Measurements from ENCODE around the gene MPV17L. TPM values are rescaled to one million over a fixed set of nuclear protein-coding genes. Genes with fewer than 3 reads are reported as not detected.
"Not testable (repeated sequence)": the region's sequence is repeated elsewhere in the genome, so short reads cannot be mapped to it uniquely, and the experiment has no call there.

Gene MPV17L
- total RNA-seq, 1 experiment from 2014 or later, result 6.3 TPM

GRCh38 chr16:15439521-15439920 lies 44.0 kb downstream of the MPV17L start:
- BruUV-seq (replicated peaks), result no TSS peak
- no peak for TF ChIP-seq CTCF (conservative IDR thresholded peaks at IDR 0.05; ENCODE audit: low read depth, low read length)
- TF ChIP-seq EZH2 (IDR thresholded peaks at IDR 0.05; ENCODE audit: borderline replicate concordance, low read depth, low read length, poor library complexity, severe bottlenecking), result no peak
- Histone ChIP-seq H3K27me3 (replicated peaks; ENCODE audit: insufficient read depth, low read depth, low read length, poor library complexity) (peaks cover 11% of the 10 kb centered on the region), H3K4me3 (ENCODE audit: low read depth, low read length, poor library complexity, severe bottlenecking) (no peak overlapping the region), H3K4me1 (ENCODE audit: insufficient read depth, low read length, poor library complexity, severe bottlenecking) (peaks cover 6% of the 10 kb centered on the region), H3K36me3 (ENCODE audit: insufficient read depth, low read length, poor library complexity, severe bottlenecking) (no peaks in the 10 kb centered on the region), H3K27ac (ENCODE audit: low read depth, low read length, poor library complexity, severe bottlenecking) (no peak overlapping the region), H3K9me3 (ENCODE audit: low read depth, low read length, poor library complexity, severe bottlenecking) (no peaks in the 10 kb centered on the region)
- intact Hi-C loops (cut with micrococcal nuclease; ENCODE audit: unreplicated experiment), result no loop called here
- POLR2A ChIA-PET (ENCODE audit: low non-redundant PET), result no interaction called here
- CTCF ChIA-PET, result no interaction called here
- no peak for DNase-seq (ENCODE audit: low spot score)

- H3K36me3 ChIP-seq (ENCODE audit: insufficient read depth, low read length, poor library complexity, severe bottlenecking), result no peaks in the 10 kb centered on the region
- no peak for DNase-seq (ENCODE audit: low spot score)
- no peak for TF ChIP-seq CTCF (conservative IDR thresholded peaks at IDR 0.05; ENCODE audit: low read depth, low read length)
- no peak for TF ChIP-seq EZH2 (IDR thresholded peaks at IDR 0.05; ENCODE audit: borderline replicate concordance, low read depth, low read length, poor library complexity, severe bottlenecking)
- no TSS peak for BruUV-seq (replicated peaks)
- H3K4me3 ChIP-seq (ENCODE audit: low read depth, low read length, poor library complexity, severe bottlenecking), result no peak overlapping the region
- intact Hi-C loops (cut with micrococcal nuclease; ENCODE audit: unreplicated experiment), result no loop called here
- H3K27ac ChIP-seq (ENCODE audit: low read depth, low read length, poor library complexity, severe bottlenecking), result no peak overlapping the region
- CTCF ChIA-PET, result no interaction called here
- H3K9me3 ChIP-seq (ENCODE audit: low read depth, low read length, poor library complexity, severe bottlenecking), result peaks cover 6% of the 10 kb centered on the region
- POLR2A ChIA-PET (ENCODE audit: low non-redundant PET), result no interaction called here
- H3K27me3 ChIP-seq (replicated peaks; ENCODE audit: insufficient read depth, low read depth, low read length, poor library complexity), result peaks cover under 1% of the 10 kb centered on the region
- H3K4me1 ChIP-seq (ENCODE audit: insufficient read depth, low read length, poor library complexity, severe bottlenecking), result no peaks in the 10 kb centered on the region
These were observed 45.3 kb downstream of the MPV17L start for GRCh38 chr16:15440852-15441251.

GRCh38 chr16:15442140-15442539 lies 46.6 kb downstream of the MPV17L start:
- DNase-seq (ENCODE audit: low spot score); H3K27me3 ChIP-seq (replicated peaks; ENCODE audit: insufficient read depth, low read depth, low read length, poor library complexity); H3K9me3 ChIP-seq (ENCODE audit: low read depth, low read length, poor library complexity, severe bottlenecking); H3K4me1 ChIP-seq (ENCODE audit: insufficient read depth, low read length, poor library complexity, severe bottlenecking); H3K4me3 ChIP-seq (ENCODE audit: low read depth, low read length, poor library complexity, severe bottlenecking); intact Hi-C loops (cut with micrococcal nuclease; ENCODE audit: unreplicated experiment); H3K27ac ChIP-seq (ENCODE audit: low read depth, low read length, poor library complexity, severe bottlenecking); BruUV-seq (replicated peaks); CTCF ChIA-PET; POLR2A ChIA-PET (ENCODE audit: low non-redundant PET); H3K36me3 ChIP-seq (ENCODE audit: insufficient read depth, low read length, poor library complexity, severe bottlenecking): not testable (repeated sequence)

GRCh38 chr16:15443753-15444152 lies 48.2 kb downstream of the MPV17L start:
- intact Hi-C loops (cut with micrococcal nuclease; ENCODE audit: unreplicated experiment), result no loop called here
- TF ChIP-seq CTCF (conservative IDR thresholded peaks at IDR 0.05; ENCODE audit: low read depth, low read length), result no peak
- TF ChIP-seq EZH2 (IDR thresholded peaks at IDR 0.05; ENCODE audit: borderline replicate concordance, low read depth, low read length, poor library complexity, severe bottlenecking), result no peak
- DNase-seq (ENCODE audit: low spot score), result no peak
- Histone ChIP-seq H3K4me3 (ENCODE audit: low read depth, low read length, poor library complexity, severe bottlenecking) (no peak overlapping the region), H3K27me3 (replicated peaks; ENCODE audit: insufficient read depth, low read depth, low read length, poor library complexity) (no peaks in the 10 kb centered on the region), H3K27ac (ENCODE audit: low read depth, low read length, poor library complexity, severe bottlenecking) (no peak overlapping the region), H3K36me3 (ENCODE audit: insufficient read depth, low read length, poor library complexity, severe bottlenecking) (no peaks in the 10 kb centered on the region), H3K9me3 (ENCODE audit: low read depth, low read length, poor library complexity, severe bottlenecking) (peaks cover 7% of the 10 kb centered on the region), H3K4me1 (ENCODE audit: insufficient read depth, low read length, poor library complexity, severe bottlenecking) (no peaks in the 10 kb centered on the region)
- POLR2A ChIA-PET (ENCODE audit: low non-redundant PET), result no interaction called here
- CTCF ChIA-PET, result interaction anchor here (0.5 kb wide), 2 partner anchors 73 to 112 kb away, joined by 3 to 6 read pairs; no protein-coding TSS in a partner anchor
- BruUV-seq (replicated peaks), result no TSS peak

All from A673 (cell line).